GM13976 (cell line): ENCODE measurements around the gene ADCY7.

Source experiments
- DNase-seq: peaks from one replicate; pipeline ENCODE4 v3.0.0; 2012; ENCODE audit warnings: low spot score
- in situ Hi-C: fragments of 300-500 bp; cut with MboI; formaldehyde crosslinking; loops from one replicate; pipeline ENCODE4 v1.12.0; 2022; ENCODE audit warnings: low sequenced_read_pairs, mixed read lengths, inconsistent platforms; ENCODE audit not compliant: unreplicated experiment
- TF ChIP-seq, protein P1 (sequence below): IDR thresholded peaks from 2 replicates; pipeline ENCODE4 v1.5.1; 2012; ENCODE audit warnings: borderline replicate concordance, mild to moderate bottlenecking; ENCODE audit not compliant: insufficient read depth; ENCODE audit errors: extremely low read depth, missing control alignments, control extremely low read depth

Gene ADCY7

GRCh38 chr16:50248845-50249244 lies 17.5 kb upstream of the ADCY7 start:
- TF ChIP-seq, protein P1, sequence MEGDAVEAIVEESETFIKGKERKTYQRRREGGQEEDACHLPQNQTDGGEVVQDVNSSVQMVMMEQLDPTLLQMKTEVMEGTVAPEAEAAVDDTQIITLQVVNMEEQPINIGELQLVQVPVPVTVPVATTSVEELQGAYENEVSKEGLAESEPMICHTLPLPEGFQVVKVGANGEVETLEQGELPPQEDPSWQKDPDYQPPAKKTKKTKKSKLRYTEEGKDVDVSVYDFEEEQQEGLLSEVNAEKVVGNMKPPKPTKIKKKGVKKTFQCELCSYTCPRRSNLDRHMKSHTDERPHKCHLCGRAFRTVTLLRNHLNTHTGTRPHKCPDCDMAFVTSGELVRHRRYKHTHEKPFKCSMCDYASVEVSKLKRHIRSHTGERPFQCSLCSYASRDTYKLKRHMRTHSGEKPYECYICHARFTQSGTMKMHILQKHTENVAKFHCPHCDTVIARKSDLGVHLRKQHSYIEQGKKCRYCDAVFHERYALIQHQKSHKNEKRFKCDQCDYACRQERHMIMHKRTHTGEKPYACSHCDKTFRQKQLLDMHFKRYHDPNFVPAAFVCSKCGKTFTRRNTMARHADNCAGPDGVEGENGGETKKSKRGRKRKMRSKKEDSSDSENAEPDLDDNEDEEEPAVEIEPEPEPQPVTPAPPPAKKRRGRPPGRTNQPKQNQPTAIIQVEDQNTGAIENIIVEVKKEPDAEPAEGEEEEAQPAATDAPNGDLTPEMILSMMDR, result no peak
- no peak for DNase-seq
- in situ Hi-C loops, result no loop called here

DNA sequence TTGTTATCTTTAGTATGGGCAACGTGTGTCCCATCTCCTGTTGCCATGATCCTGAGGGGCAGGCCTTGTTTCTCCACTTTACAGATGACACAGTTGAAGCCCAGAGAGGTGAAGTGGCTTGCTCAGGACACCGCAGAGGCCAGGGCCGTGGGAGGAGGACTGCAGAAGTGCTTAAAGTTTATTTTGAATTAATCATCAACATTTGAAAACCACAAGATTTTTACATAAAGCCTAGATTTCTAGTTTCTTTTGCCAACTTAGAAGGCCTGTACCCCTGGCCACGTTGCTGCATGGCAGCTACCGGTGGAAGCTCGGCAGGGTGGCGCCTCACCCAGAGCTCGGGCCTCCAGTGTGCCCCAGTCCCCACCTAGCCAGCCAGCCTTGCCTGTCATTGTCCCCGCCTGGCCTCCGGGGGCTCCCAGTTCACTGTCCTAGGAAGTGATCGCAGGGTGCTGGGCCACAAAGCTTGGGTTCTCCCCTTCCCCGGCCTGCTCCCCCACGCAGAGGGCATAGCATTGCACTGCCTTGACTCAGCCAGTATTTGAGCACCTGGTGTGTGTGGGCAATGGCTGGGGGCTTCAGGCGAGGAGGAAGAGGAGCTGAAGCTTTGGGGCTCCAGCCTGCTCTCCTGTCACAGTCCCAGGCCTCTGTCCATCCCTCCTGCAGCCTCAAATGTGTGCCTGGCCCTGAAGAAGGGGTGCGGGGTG lies 14.8 kb upstream of the ADCY7 start:
- TF ChIP-seq, protein P1, result no peak
- DNase-seq, result no peak
- in situ Hi-C loops, result no loop called here

GRCh38 chr16:50252082-50252611 lies 14.2 kb upstream of the ADCY7 start:
- DNase-seq, result no peak
- in situ Hi-C loops, result no loop called here
- TF ChIP-seq, protein P1, result no peak

DNA sequence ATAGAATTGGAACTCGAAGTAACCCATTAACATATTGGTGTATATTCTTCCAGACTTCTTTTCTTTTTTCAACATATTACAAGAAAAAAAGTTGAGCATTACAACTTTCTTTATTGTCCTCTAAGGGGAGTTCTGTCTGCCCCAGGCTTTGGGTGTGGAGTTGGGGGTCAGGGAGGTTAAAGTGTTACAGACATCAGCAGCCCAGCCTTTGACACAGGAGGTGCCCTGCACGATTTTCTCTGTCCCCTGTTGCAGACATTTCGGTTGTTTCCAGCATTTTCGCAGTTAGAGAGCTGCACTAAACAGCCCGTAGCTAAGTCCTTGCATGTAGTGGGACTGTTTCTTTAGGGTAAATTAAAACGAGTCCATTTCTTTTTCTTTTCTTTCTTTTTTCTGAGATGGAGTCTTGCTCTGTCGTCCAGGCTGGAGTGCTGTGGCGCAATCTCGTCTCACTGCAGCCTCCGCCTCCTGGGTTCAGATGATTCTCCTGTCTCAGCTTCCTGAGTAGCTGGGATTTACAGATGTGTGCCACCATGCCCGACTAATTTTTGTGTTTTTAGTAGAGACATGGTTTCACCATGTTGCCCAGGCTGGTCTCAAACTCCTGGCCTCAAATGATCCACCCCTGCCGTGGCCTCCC lies 13.4 kb upstream of the ADCY7 start:
- in situ Hi-C loops, result no loop called here
- TF ChIP-seq, protein P1, result no peak
- no peak for DNase-seq

DNA sequence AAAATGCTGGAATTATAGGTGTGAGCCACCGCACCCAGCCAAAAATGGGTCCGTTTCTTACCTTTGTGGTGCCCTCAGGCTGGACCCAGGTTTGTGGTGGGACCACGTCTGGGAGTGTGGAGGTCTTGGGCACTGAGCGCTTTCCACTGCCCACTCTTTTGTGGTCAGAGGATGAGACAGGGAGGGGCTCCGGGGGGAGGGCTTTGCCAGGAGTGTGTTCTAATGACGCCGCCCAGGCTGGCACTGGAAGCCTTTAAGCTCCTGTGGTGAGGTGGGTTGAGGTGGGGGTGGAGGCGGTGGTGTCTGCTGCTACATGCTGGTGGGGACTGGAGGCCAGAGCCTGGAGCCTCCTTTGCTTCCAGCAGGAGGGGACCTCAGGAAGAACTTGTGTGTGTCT lies 12.8 kb upstream of the ADCY7 start:
- in situ Hi-C loops, result no loop called here
- TF ChIP-seq, protein P1, result no peak
- no peak for DNase-seq

GRCh38 chr16:50254072-50254471 lies 12.3 kb upstream of the ADCY7 start:
- in situ Hi-C loops, result no loop called here
- TF ChIP-seq, protein P1, result no peak
- no peak for DNase-seq
